Fibroblast of lung (primary cell): ENCODE results near the gene ANO10. TPM values are rescaled to one million over a fixed set of nuclear protein-coding genes. Genes with fewer than 3 reads are reported as not detected.

ENCODE experiments used
- DNase-seq, 2 donors: peaks; one replicate each; pipeline versions ENCODE4 v3.0.0 to v3.0.0-alpha.2; 2010; ENCODE audit warnings: low read depth in 2 of 2
- H2AFZ ChIP-seq: 2 replicates; pipeline ENCODE4 v1.5.1; 2012; ENCODE audit warnings: low read length, control low read depth, inconsistent platforms
- H3K27ac ChIP-seq: 2 replicates; pipeline ENCODE4 v1.5.1; 2011; ENCODE audit warnings: low read length, control low read depth; ENCODE audit not compliant: insufficient read depth
- H3K27me3 ChIP-seq: 2 replicates; pipeline ENCODE4 v1.5.1; 2011; ENCODE audit warnings: mild to moderate bottlenecking, low read length; ENCODE audit not compliant: control insufficient read depth, insufficient read depth
- H3K36me3 ChIP-seq: 2 replicates; pipeline ENCODE4 v1.5.1; 2011; ENCODE audit warnings: low read length; ENCODE audit not compliant: control insufficient read depth, insufficient read depth
- H3K4me1 ChIP-seq: 2 replicates; pipeline ENCODE4 v1.5.1; 2011; ENCODE audit warnings: low read length; ENCODE audit not compliant: control insufficient read depth, insufficient read depth; ENCODE audit errors: extremely low read depth
- H3K4me2 ChIP-seq: 2 replicates; pipeline ENCODE4 v1.5.1; 2011; ENCODE audit warnings: low read length, control low read depth; ENCODE audit not compliant: insufficient read depth; ENCODE audit errors: extremely low read depth
- H3K4me3 ChIP-seq, 4 experiments: fragments of 200-600 bp in 1 of 4; sonication (generic) in 1 of 4; replicated peaks in 1 of 4; 2 replicates each; pipeline ENCODE4 v1.5.1; 2011 to 2016; ENCODE audit warnings: low read length in 4 of 4, low read depth in 3 of 4, mild to moderate bottlenecking in 3 of 4, control low read depth in 2 of 4, inconsistent platforms in 1 of 4, mixed read lengths in 1 of 4; ENCODE audit not compliant: insufficient read depth in 1 of 4; ENCODE audit errors: control extremely low read depth in 1 of 4
- H3K79me2 ChIP-seq: 2 replicates; pipeline ENCODE4 v1.5.1; 2012; ENCODE audit warnings: mild to moderate bottlenecking, low read length, inconsistent platforms; ENCODE audit not compliant: control insufficient read depth, insufficient read depth
- H3K9ac ChIP-seq: 2 replicates; pipeline ENCODE4 v1.5.1; 2011; ENCODE audit warnings: mild to moderate bottlenecking, low read length, control low read depth; ENCODE audit not compliant: insufficient read depth
- H3K9me3 ChIP-seq: 2 replicates; pipeline ENCODE4 v1.5.1; 2012; ENCODE audit warnings: low read depth, low read length; ENCODE audit not compliant: control insufficient read depth, insufficient read depth
- H4K20me1 ChIP-seq: 2 replicates; pipeline ENCODE4 v1.5.1; 2011; ENCODE audit warnings: low read length; ENCODE audit not compliant: control insufficient read depth, insufficient read depth; ENCODE audit errors: extremely low read depth
- EZH2 ChIP-seq: IDR thresholded peaks from 2 replicates; pipeline ENCODE4 v1.5.1; 2012; ENCODE audit warnings: low read length, control low read depth, mild to moderate bottlenecking; ENCODE audit errors: missing control alignments
- polyA plus RNA-seq, 2 donors: library from polyadenylated mRNA; depleted of rRNA in 1 of 2; stranded (reverse) in 1 of 2; unstranded in 1 of 2; fragments of >200 nt; gene quantifications; 2 replicates each; pipeline ENCODE4 v1.2.1, GENCODE V29; 2011 to 2012; ENCODE audit warnings: missing spikeins in 1 of 2
- total RNA-seq: library from RNA; depleted of rRNA; stranded (reverse); fragments of >200 nt; gene quantifications from 2 replicates; pipeline ENCODE4 v1.2.1, GENCODE V29; 2014
- TF ChIP-seq, protein P1 (sequence below), 2 donors: IDR thresholded peaks in 1 of 2; conservative IDR thresholded peaks in 1 of 2; 1 replicate in 1 of 2; 2 replicates in 1 of 2; pipeline ENCODE4 v1.5.1; 2011 to 2012; ENCODE audit warnings: low read length in 2 of 2, control low read depth in 1 of 2, inconsistent platforms in 1 of 2, low read depth in 1 of 2, mild to moderate bottlenecking in 1 of 2

Gene ANO10
- total and polyA plus RNA-seq, 2 donors (not counting 1 experiment from before 2014, with no cell fraction given): 103 to 138 TPM

DNA sequence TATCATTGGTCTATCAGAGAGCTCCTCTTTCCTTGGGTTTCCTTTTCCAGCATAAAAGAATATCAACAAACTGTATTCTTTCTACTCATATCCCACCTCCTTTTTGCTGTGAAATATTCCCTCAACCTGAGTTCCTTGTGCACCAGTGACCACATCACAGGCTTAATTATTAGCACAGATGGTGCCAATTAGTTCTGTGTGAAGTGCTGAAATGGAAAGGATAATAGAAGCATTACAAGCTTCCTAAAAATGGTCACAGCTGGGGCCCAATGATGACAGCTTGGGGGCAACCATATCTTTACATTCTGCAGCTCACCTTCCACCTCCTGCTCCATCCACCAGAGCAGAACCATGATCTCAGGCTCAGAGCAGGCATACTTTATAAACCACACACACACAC lies 84.6 kb downstream of the ANO10 start:
- no peaks in the 10 kb centered on the region for H3K79me2 ChIP-seq
- H3K27me3 ChIP-seq: no peaks in the 10 kb centered on the region
- no peaks in the 10 kb centered on the region for H3K36me3 ChIP-seq
- DNase-seq: no peak
- no peak overlapping the region for H3K9ac ChIP-seq
- H2AFZ ChIP-seq: no peak overlapping the region
- H4K20me1 ChIP-seq: no peaks in the 10 kb centered on the region
- no peaks in the 10 kb centered on the region for H3K9me3 ChIP-seq
- H3K27ac ChIP-seq: no peak overlapping the region
- H3K4me3 ChIP-seq: no peak overlapping the region
- no peaks in the 10 kb centered on the region for H3K4me1 ChIP-seq
- TF ChIP-seq, protein P1, sequence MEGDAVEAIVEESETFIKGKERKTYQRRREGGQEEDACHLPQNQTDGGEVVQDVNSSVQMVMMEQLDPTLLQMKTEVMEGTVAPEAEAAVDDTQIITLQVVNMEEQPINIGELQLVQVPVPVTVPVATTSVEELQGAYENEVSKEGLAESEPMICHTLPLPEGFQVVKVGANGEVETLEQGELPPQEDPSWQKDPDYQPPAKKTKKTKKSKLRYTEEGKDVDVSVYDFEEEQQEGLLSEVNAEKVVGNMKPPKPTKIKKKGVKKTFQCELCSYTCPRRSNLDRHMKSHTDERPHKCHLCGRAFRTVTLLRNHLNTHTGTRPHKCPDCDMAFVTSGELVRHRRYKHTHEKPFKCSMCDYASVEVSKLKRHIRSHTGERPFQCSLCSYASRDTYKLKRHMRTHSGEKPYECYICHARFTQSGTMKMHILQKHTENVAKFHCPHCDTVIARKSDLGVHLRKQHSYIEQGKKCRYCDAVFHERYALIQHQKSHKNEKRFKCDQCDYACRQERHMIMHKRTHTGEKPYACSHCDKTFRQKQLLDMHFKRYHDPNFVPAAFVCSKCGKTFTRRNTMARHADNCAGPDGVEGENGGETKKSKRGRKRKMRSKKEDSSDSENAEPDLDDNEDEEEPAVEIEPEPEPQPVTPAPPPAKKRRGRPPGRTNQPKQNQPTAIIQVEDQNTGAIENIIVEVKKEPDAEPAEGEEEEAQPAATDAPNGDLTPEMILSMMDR (conservative IDR thresholded peaks at IDR 0.05 in 1 of 2, IDR thresholded peaks at IDR 0.05 in 1 of 2; ENCODE audit: low read depth in 1 of 2, low read length in 2 of 2): no peak
- TF ChIP-seq EZH2: no peak
- no peak overlapping the region for H3K4me2 ChIP-seq

DNA sequence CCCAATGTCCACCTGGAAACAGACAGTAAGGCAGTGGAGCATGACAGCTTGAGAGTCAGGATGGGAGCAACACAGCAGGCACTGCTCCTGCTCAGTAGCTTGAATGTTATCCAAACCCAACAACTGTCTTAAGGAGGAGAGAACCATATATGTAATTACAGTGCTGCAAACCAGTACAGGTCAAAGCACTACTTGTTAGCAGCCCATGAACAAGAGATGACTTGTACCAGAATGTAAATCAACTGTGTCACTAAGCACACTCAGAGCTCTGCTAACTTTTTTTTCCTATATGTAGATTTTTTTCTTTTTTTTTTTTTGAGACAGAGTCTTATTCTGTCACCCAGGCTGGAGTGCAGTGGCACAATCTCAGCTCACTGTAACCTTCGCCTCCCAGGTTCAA lies 87.1 kb downstream of the ANO10 start:
- Histone ChIP-seq H3K27ac (no peak overlapping the region), H3K27me3 (no peaks in the 10 kb centered on the region), H3K9me3 (no peaks in the 10 kb centered on the region), H3K4me3 (no peak overlapping the region), H4K20me1 (no peaks in the 10 kb centered on the region), H3K4me1 (no peaks in the 10 kb centered on the region), H3K79me2 (no peaks in the 10 kb centered on the region), H3K36me3 (no peaks in the 10 kb centered on the region), H3K9ac (no peak overlapping the region), H2AFZ (no peak overlapping the region), H3K4me2 (no peak overlapping the region)
- TF ChIP-seq EZH2: no peak
- TF ChIP-seq, protein P1 (conservative IDR thresholded peaks at IDR 0.05 in 1 of 2, IDR thresholded peaks at IDR 0.05 in 1 of 2; ENCODE audit: low read depth in 1 of 2, low read length in 2 of 2): no peak
- DNase-seq: no peak

DNA sequence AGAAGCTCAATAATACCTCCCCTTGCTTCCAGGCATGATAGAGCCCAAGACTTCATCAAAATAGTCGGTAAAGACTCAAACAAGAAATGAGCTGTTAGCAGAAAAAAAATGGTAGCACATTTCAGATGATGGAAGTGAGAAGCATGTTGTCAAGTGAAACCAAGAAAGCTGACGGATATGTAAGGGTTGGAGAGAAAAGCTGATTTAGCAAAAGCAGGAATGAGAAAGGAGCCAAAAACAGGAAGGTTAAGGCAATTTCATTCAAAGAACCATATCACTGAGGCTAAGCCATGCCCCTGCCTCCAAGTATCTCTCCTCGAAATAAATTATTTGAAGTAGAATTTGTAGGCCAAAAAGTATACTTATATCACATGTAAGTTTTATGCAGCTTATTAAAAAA lies 88.8 kb downstream of the ANO10 start:
- TF ChIP-seq, protein P1 (conservative IDR thresholded peaks at IDR 0.05 in 1 of 2, IDR thresholded peaks at IDR 0.05 in 1 of 2; ENCODE audit: low read depth in 1 of 2, low read length in 2 of 2): no peak
- no peak for TF ChIP-seq EZH2
- no peak for DNase-seq
- Histone ChIP-seq H3K27me3 (no peaks in the 10 kb centered on the region), H4K20me1 (no peaks in the 10 kb centered on the region), H3K4me3 (no peak overlapping the region), H3K79me2 (no peaks in the 10 kb centered on the region), H3K4me1 (no peaks in the 10 kb centered on the region), H3K27ac (no peak overlapping the region), H3K9ac (no peak overlapping the region), H3K4me2 (no peak overlapping the region), H3K9me3 (no peaks in the 10 kb centered on the region), H2AFZ (no peak overlapping the region), H3K36me3 (no peaks in the 10 kb centered on the region)
